Occipital lobe (tissue), 3 donors: ENCODE measurements around the gene CHRNA7. TPM values are rescaled to one million over a fixed set of nuclear protein-coding genes. Genes with fewer than 3 reads are reported as not detected.
"Not testable (repeated sequence)": the region's sequence is repeated elsewhere in the genome, so short reads cannot be mapped to it uniquely, and the experiment has no call there.

Source experiments
- DNase-seq: peaks from one replicate; lab custom pipeline; 2025; lab: John Stamatoyannopoulos, UW
- small RNA-seq: library from RNA; depleted of rRNA; stranded (forward); fragments of <200 nt; gene quantifications from one replicate; pipeline ENCODE3, GENCODE V24; 2014
- total RNA-seq: library from RNA; depleted of rRNA; stranded (reverse); fragments of >200 nt; gene quantifications from one replicate; pipeline ENCODE4 v1.2.3, GENCODE V29; 2014

The CHRNA7 gene
- total RNA-seq, 1 donor from 2014 or later, result 4.4 TPM

GRCh38 chr15:32167913-32168312 is 137.6 kb downstream of the CHRNA7 start:
- not testable (repeated sequence) for DNase-seq

- not testable (repeated sequence) for DNase-seq
Observed at GRCh38 chr15:32180579-32180978, 150.3 kb downstream of the CHRNA7 start.

- not testable (repeated sequence) for DNase-seq
Observed at GRCh38 chr15:32193780-32194179, 163.5 kb downstream of the CHRNA7 start.

GRCh38 chr15:32196206-32196605 is 165.9 kb downstream of the CHRNA7 start:
- DNase-seq, result not testable (repeated sequence)

- not testable (repeated sequence) for DNase-seq
Observed at GRCh38 chr15:32198938-32199337, 168.6 kb downstream of the CHRNA7 start.

GRCh38 chr15:32209081-32209480 is 178.8 kb downstream of the CHRNA7 start:
- DNase-seq, result not testable (repeated sequence)

- DNase-seq, result no peak
Observed at GRCh38 chr15:32218666-32219065, 188.4 kb downstream of the CHRNA7 start.

Small RNA genes lying within 50 kb of the gene (small RNA-seq; reads per million reads assigned to genes)
- gene RF00019, result not detected

Other genes with a start within 250 kb of the CHRNA7 start
- gene OTUD7A, start 159.8 kb upstream of the CHRNA7 start, total RNA-seq, result 7.3 TPM